Measurements from ENCODE around the gene CALHM1.

Gene CALHM1

DNA sequence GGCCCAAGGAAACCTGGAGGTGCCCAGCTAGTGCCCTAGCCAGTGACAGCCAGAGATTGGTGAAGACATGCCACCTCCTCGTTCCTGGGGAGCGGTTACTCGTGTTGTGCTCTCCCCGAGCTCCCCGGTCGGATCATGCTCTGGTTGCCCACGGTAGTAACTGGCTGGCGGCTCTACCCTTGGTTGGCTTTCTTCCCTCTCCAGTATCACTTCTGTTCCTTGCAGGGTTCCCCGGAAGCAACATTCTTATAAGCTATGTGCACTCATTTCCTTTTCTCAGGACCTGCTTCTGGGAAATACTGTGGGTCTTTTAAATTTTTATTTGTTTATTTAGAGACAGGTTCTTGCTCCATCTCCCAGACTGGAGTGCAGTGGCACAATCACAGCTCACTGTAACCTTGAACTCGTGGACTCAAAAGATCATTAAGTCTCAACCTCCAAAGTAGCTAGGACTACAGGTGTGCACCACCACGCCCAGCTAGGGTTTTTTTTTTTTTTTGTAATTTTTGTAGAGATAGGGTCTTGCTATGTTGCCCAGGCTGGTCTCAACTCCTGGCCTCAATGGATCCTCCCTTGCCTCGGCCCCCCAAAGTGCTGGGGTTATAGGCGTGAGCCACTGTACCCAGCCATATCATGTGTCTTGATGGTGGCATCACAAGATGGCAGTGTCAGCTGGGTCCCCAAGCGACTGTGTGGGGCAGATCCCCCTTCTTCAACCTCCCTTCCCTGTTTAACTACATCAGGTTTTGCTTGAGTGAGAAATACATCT is 6.9 kb upstream of the CALHM1 start:
- no peak for TF ChIP-seq EZH2 (IDR thresholded peaks at IDR 0.05; ENCODE audit: borderline replicate concordance, low read depth, low read length, severe bottlenecking)
- TF ChIP-seq, protein P1, sequence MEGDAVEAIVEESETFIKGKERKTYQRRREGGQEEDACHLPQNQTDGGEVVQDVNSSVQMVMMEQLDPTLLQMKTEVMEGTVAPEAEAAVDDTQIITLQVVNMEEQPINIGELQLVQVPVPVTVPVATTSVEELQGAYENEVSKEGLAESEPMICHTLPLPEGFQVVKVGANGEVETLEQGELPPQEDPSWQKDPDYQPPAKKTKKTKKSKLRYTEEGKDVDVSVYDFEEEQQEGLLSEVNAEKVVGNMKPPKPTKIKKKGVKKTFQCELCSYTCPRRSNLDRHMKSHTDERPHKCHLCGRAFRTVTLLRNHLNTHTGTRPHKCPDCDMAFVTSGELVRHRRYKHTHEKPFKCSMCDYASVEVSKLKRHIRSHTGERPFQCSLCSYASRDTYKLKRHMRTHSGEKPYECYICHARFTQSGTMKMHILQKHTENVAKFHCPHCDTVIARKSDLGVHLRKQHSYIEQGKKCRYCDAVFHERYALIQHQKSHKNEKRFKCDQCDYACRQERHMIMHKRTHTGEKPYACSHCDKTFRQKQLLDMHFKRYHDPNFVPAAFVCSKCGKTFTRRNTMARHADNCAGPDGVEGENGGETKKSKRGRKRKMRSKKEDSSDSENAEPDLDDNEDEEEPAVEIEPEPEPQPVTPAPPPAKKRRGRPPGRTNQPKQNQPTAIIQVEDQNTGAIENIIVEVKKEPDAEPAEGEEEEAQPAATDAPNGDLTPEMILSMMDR (IDR thresholded peaks at IDR 0.05; ENCODE audit: borderline replicate concordance, extremely low read depth, low read length, poor library complexity, severe bottlenecking): no peak
- Histone ChIP-seq H3K4me2 (ENCODE audit: insufficient read depth, low read length) (no peak overlapping the region), H3K27ac (ENCODE audit: low read length) (no peak overlapping the region), H3K4me1 (ENCODE audit: insufficient read depth, low read length) (peaks cover 4% of the 10 kb centered on the region), H3K9ac (ENCODE audit: low read depth, low read length) (no peak overlapping the region), H3K79me2 (ENCODE audit: insufficient read depth, low read length) (no peaks in the 10 kb centered on the region), H3K36me3 (ENCODE audit: insufficient read depth, low read length) (no peaks in the 10 kb centered on the region), H4K20me1 (ENCODE audit: insufficient read depth, low read length) (no peaks in the 10 kb centered on the region), H3K9me3 (ENCODE audit: insufficient read depth, low read length, severe bottlenecking) (no peaks in the 10 kb centered on the region), H3K4me3 (ENCODE audit: low read depth in 1 of 2, low read length in 2 of 2) (no peak overlapping the region), H2AFZ (ENCODE audit: low read depth, low read length) (no peak overlapping the region), H3K27me3 (ENCODE audit: insufficient read depth, low read length, poor library complexity) (no peaks in the 10 kb centered on the region)
- DNase-seq (no peak), ATAC-seq (ENCODE audit: insufficient read depth, low read depth) (no peak)

DNA sequence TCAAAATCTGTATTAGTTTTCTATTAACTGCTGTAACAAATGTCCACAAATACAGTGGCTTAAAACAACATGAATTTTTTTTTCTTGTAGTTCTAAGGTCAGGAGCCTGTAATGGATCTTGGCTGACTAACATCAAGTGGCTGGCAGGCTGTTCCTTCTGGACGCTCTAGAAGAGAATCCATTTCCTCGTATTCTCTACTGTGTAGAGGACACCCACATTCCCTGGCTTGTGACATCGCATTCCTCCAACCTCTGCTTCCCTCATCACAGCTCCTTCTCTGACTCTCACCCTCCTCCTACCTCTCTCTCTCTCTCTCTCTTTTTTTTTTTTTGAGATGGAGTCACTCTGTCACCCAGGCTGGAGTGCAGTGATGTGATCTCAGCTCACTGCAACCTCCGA is 4.8 kb upstream of the CALHM1 start:
- no peak overlapping the region for H3K4me2 ChIP-seq (ENCODE audit: insufficient read depth, low read length)

DNA sequence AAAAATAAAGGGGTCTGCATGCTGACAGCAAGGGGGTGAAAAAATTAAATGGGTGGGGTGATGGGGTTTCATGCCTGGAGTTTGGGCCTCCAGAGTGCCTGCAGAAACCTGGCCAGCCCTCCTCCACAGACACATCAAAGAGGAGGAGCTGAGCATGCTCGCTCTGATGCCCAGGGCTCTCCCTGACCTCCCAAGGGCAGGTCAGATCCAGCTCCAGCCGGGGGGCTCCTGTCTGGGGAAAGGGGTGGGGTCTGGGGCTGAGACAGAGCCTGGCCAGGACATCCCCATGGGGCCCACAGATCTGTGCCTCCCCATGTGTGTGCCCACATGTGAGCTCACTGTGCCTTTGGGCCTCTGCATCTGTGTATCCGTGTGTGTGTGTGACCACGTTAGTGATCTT is 915 bp upstream of the CALHM1 start:
- no peaks in the 10 kb centered on the region for H3K36me3 ChIP-seq (ENCODE audit: insufficient read depth, low read length)
- no peak overlapping the region for H3K27ac ChIP-seq (ENCODE audit: low read length)
- no peaks in the 10 kb centered on the region; the same call in 1 of the 2 replicates for H4K20me1 ChIP-seq (ENCODE audit: insufficient read depth, low read length)
- no peaks in the 10 kb centered on the region for H3K9me3 ChIP-seq (ENCODE audit: insufficient read depth, low read length, severe bottlenecking)
- no peak overlapping the region for H3K4me2 ChIP-seq (ENCODE audit: insufficient read depth, low read length)
- no peak overlapping the region for H3K4me3 ChIP-seq (ENCODE audit: low read depth in 1 of 2, low read length in 2 of 2)
- H3K9ac ChIP-seq (ENCODE audit: low read depth, low read length): no peak overlapping the region
- H3K27me3 ChIP-seq (ENCODE audit: insufficient read depth, low read length, poor library complexity): no peaks in the 10 kb centered on the region
- no peaks in the 10 kb centered on the region for H3K4me1 ChIP-seq (ENCODE audit: insufficient read depth, low read length)
- no peak for DNase-seq
- ATAC-seq (ENCODE audit: insufficient read depth, low read depth): no peak
- no peak overlapping the region for H2AFZ ChIP-seq (ENCODE audit: low read depth, low read length)
- TF ChIP-seq, protein P1 (IDR thresholded peaks at IDR 0.05; ENCODE audit: borderline replicate concordance, extremely low read depth, low read length, poor library complexity, severe bottlenecking): no peak
- no peak for TF ChIP-seq EZH2 (IDR thresholded peaks at IDR 0.05; ENCODE audit: borderline replicate concordance, low read depth, low read length, severe bottlenecking)
- H3K79me2 ChIP-seq (ENCODE audit: insufficient read depth, low read length): no peaks in the 10 kb centered on the region

More for the DNA sequence above, 4.8 kb upstream of the CALHM1 start:
- H3K27me3 ChIP-seq (ENCODE audit: insufficient read depth, low read length, poor library complexity): no peaks in the 10 kb centered on the region
- no peak for TF ChIP-seq EZH2 (IDR thresholded peaks at IDR 0.05; ENCODE audit: borderline replicate concordance, low read depth, low read length, severe bottlenecking)
- no peaks in the 10 kb centered on the region; the same call in 1 of the 2 replicates for H4K20me1 ChIP-seq (ENCODE audit: insufficient read depth, low read length)
- H3K4me3 ChIP-seq (ENCODE audit: low read depth in 1 of 2, low read length in 2 of 2): no peak overlapping the region
- ATAC-seq (ENCODE audit: insufficient read depth, low read depth): no peak
- no peak overlapping the region for H2AFZ ChIP-seq (ENCODE audit: low read depth, low read length)
- DNase-seq: no peak
- no peaks in the 10 kb centered on the region for H3K79me2 ChIP-seq (ENCODE audit: insufficient read depth, low read length)
- H3K36me3 ChIP-seq (ENCODE audit: insufficient read depth, low read length): no peaks in the 10 kb centered on the region
- H3K9ac ChIP-seq (ENCODE audit: low read depth, low read length): no peak overlapping the region
- no peaks in the 10 kb centered on the region for H3K4me1 ChIP-seq (ENCODE audit: insufficient read depth, low read length)
- no peaks in the 10 kb centered on the region for H3K9me3 ChIP-seq (ENCODE audit: insufficient read depth, low read length, severe bottlenecking)
- H3K27ac ChIP-seq (ENCODE audit: low read length): no peak overlapping the region

DNA sequence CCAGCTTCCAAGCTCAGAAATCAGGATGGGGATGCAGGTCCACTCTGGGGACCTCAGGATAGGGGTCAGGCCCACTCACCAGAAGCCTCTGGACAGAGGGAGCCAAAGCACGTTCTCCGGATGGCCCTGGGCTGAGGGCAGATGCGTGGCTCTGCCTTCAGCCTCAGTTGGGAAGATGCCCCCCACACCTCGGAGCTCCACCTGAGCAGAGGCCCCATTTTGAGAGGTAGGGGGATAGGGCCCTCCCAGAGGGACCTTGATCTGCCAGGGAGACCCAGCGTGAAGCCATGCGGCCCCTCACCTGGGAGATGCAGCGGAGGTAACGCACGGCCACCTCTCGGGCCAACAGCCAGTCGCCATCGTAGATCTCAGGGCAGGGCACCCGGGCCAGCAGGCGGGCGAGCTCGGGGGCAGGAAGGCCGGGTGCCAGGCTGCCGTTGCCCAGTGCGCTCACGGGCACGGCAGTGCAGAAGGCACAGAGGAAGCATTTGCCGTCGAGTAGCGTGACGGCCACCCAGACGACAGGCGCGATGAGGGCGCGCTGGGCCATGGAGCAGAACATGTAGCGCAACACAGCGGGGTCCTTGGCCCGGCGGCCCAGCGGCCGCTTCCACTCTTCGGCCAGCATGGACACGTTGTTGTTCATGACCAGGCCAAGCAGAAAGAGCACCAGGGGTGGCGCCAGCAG is 660 bp downstream of the CALHM1 start:
- ATAC-seq (ENCODE audit: insufficient read depth, low read depth) (no peak), DNase-seq (no peak)
- Histone ChIP-seq H3K4me2 (ENCODE audit: insufficient read depth, low read length) (no peak overlapping the region), H3K27me3 (ENCODE audit: insufficient read depth, low read length, poor library complexity) (no peaks in the 10 kb centered on the region), H3K79me2 (ENCODE audit: insufficient read depth, low read length) (no peaks in the 10 kb centered on the region), H3K4me1 (ENCODE audit: insufficient read depth, low read length) (peaks cover under 1% of the 10 kb centered on the region; the same call in 1 of the 2 replicates), H3K27ac (ENCODE audit: low read length) (no peak overlapping the region), H3K9me3 (ENCODE audit: insufficient read depth, low read length, severe bottlenecking) (no peaks in the 10 kb centered on the region), H3K9ac (ENCODE audit: low read depth, low read length) (no peak overlapping the region), H3K4me3 (ENCODE audit: low read depth in 1 of 2, low read length in 2 of 2) (no peak overlapping the region), H3K36me3 (ENCODE audit: insufficient read depth, low read length) (no peaks in the 10 kb centered on the region), H4K20me1 (ENCODE audit: insufficient read depth, low read length) (no peaks in the 10 kb centered on the region; the same call in 1 of the 2 replicates), H2AFZ (ENCODE audit: low read depth, low read length) (no peak overlapping the region)
- TF ChIP-seq, protein P1 (IDR thresholded peaks at IDR 0.05; ENCODE audit: borderline replicate concordance, extremely low read depth, low read length, poor library complexity, severe bottlenecking): no peak
- no peak for TF ChIP-seq EZH2 (IDR thresholded peaks at IDR 0.05; ENCODE audit: borderline replicate concordance, low read depth, low read length, severe bottlenecking)

All from DND-41 (cell line).